Skin of body (tissue), 2 donors: Measurements from ENCODE around the gene PCDH9. TPM values are rescaled to one million over a fixed set of nuclear protein-coding genes. Genes with fewer than 3 reads are reported as not detected.

Source experiments
- DNase-seq: peaks from one replicate; lab custom pipeline; 2025; lab: John Stamatoyannopoulos, UW
- total RNA-seq: library from RNA; depleted of rRNA; stranded (reverse); fragments of >200 nt; gene quantifications from one replicate; pipeline ENCODE4 v1.2.3, GENCODE V29; 2014

Gene PCDH9
- total RNA-seq, 1 donor from 2014 or later, result 5.5 TPM

- no peak for DNase-seq
Observed at GRCh38 chr13:66534561-66534960, 695.6 kb downstream of the PCDH9 start.

- no peak for DNase-seq
Observed at GRCh38 chr13:66532845-66533244, 697.3 kb downstream of the PCDH9 start.

GRCh38 chr13:66532146-66532545, 698.0 kb downstream of the PCDH9 start:
- DNase-seq, result no peak

GRCh38 chr13:66530686-66531085, 699.5 kb downstream of the PCDH9 start:
- DNase-seq, result no peak

GRCh38 chr13:66530158-66530557, 700.0 kb downstream of the PCDH9 start:
- no peak for DNase-seq

GRCh38 chr13:66528944-66529576, 701.1 kb downstream of the PCDH9 start:
- no peak for DNase-seq

GRCh38 chr13:66528180-66528579, 702.0 kb downstream of the PCDH9 start:
- DNase-seq, result no peak

- DNase-seq, result no peak
Observed at GRCh38 chr13:66520511-66521355, 709.4 kb downstream of the PCDH9 start.

GRCh38 chr13:66519259-66519658, 710.9 kb downstream of the PCDH9 start:
- no peak for DNase-seq

- DNase-seq, result no peak
Observed at GRCh38 chr13:66518068-66518467, 712.1 kb downstream of the PCDH9 start.

- no peak for DNase-seq
Observed at GRCh38 chr13:66513728-66514127, 716.4 kb downstream of the PCDH9 start.

GRCh38 chr13:66509175-66509574, 721.0 kb downstream of the PCDH9 start:
- no peak for DNase-seq

GRCh38 chr13:66508153-66508909, 721.8 kb downstream of the PCDH9 start:
- no peak for DNase-seq

GRCh38 chr13:66506979-66507378, 723.2 kb downstream of the PCDH9 start:
- DNase-seq, result no peak

GRCh38 chr13:66506051-66506777, 723.9 kb downstream of the PCDH9 start:
- no peak for DNase-seq

- no peak for DNase-seq
Observed at GRCh38 chr13:66503890-66504289, 726.2 kb downstream of the PCDH9 start.

- no peak for DNase-seq
Observed at GRCh38 chr13:66501181-66501580, 729.0 kb downstream of the PCDH9 start.

GRCh38 chr13:66492479-66492878, 737.7 kb downstream of the PCDH9 start:
- no peak for DNase-seq

GRCh38 chr13:66491251-66491650, 738.9 kb downstream of the PCDH9 start:
- DNase-seq, result no peak

GRCh38 chr13:66489586-66489985, 740.5 kb downstream of the PCDH9 start:
- DNase-seq, result no peak

- no peak for DNase-seq
Observed at GRCh38 chr13:66489172-66489571, 741.0 kb downstream of the PCDH9 start.

- no peak for DNase-seq
Observed at GRCh38 chr13:66483712-66484111, 746.4 kb downstream of the PCDH9 start.
